GM19324 (cell line): ENCODE measurements around the gene ARHGEF4.

Experiments used
- ATAC-seq: cut with Tn5 transposase; IDR thresholded peaks from one replicate; pipeline ENCODE4 v1.9.1; 2021; ENCODE audit warnings: mild to moderate bottlenecking, moderate library complexity; ENCODE audit not compliant: unreplicated experiment, low FRiP score

Gene ARHGEF4

GRCh38 chr2:130834091-130834930 is 2.4 kb upstream of the ARHGEF4 start:
- no peak for ATAC-seq

DNA sequence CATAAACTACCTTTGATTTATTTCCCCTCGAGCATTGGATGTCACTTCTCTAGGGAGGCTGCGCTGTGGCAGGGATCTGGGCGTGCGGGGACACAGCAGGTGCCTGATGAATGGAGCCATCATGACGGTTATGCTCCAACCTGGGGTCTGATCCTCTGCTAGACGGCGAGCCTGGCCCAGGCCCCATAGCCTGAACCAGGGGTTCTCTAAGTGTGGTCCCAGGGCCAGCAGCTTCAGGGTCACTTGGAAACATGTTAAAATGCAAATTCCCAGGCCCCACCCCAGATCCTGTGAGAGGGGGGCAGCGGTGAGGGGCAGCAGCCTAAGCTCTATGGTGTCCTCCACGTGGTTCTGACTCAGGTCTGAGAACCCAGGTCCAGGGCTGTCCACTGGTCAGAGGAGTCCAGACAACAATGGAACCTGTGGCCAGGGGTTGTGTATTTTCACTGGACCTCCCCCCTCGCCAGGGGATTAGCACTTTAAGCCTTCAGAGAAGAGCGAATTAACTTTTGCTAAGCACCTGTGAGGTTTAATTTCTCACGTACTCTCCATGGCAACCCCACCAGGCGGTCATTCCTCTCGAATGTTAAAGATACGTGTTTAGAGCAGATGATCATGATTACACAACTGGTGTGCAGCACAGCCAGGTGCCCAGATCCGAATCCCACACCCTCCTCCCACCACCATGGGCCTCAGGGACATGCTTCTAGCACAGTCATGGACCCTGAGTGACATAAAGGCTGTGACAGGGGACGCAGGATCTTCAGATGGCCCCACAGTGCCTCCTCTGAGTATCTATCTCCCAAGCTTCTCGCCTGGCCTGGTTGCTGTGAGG is 1.6 kb upstream of the ARHGEF4 start:
- ATAC-seq, result no peak

GRCh38 chr2:130835766-130836015 is 1.0 kb upstream of the ARHGEF4 start:
- no peak for ATAC-seq

- no peak for ATAC-seq
Observed at GRCh38 chr2:130837175-130837810, 579 bp downstream of the ARHGEF4 start.

DNA sequence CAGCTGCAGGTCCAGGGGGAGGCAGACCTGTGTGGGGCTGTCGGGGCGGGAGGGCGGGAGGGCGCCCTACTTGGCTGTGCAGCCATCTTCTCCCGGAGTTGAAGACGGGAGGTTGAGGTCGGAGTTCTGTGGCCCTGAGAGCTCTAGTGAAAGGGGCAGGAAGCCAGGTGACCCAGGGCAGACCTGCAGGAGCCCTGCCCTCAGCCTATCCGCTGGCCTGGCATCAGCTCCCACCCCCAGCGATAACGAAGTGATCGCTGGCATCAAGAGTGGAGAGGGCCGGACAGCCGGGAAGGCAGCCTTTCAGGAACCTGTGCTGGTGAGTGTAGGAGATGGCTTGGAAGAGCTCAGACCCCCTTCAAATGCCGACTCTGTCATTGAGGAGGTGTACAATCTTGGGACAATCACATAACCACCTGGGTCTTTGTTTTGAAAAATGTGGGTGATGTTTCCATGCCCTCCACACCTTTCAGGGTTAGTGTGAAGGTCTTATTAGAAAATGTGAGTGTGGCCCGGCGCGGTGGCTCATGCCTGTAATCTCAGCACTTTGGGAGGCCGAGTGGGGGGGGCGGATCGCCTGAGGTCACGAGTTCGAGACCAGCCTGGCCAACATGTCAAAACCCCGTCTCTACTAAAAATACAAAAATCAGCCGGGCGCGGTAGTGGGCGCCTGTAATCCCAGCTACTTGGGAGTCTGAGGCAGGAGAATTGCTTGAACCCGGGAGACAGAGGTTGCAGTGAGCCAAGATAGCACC is 1.3 kb downstream of the ARHGEF4 start:
- no peak for ATAC-seq

GRCh38 chr2:130839011-130839780 is 2.5 kb downstream of the ARHGEF4 start:
- ATAC-seq, result no peak

DNA sequence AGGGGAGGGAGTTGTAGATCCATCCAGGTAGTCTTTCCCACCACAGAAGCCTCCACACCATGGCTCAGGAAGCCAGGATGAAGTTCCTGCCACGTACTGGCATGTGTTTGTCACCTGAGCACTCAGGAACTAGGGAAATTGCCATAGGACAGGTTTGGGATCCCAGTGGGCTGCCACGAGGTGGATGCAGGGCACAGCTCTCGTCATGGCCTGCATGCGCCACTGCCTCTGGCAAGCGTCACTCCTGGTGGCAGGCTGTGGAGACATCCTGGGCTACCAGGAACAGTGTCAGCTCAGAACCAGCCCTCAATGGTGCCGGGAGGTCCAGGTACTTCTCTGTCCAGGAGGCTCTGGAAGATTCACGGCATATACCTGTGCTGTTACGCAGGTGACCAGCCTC is 3.8 kb downstream of the ARHGEF4 start:
- no peak for ATAC-seq

DNA sequence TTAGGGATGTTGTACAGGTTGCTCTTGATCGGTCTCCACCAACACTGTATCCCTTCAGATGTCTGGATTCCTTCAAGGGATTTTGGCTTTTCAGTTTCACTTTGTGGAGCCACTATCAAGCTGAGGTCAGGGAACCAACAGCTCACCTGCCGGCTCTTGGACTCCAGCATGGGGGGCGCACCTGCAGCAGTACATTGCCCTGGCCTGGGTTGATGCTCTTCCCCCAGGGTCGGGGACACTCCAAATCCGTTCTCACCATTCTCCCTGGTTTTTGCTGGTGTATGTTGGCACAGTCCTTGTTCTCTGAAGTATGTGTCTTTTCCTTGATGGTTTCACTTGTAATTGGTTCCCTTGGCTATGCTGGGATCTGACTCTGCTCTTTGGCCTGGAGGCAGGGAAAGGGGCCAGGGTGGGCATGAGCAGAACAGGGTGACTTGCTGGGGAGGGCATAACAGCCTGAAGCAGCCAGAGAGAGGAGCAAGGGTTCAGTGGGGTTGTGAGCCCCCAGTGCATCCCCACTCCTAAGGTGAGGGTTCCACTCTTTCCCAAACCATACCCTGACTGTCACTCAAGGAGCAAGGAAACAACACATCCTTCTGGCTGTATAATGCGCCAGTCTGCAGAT is 5.1 kb downstream of the ARHGEF4 start:
- no peak for ATAC-seq

DNA sequence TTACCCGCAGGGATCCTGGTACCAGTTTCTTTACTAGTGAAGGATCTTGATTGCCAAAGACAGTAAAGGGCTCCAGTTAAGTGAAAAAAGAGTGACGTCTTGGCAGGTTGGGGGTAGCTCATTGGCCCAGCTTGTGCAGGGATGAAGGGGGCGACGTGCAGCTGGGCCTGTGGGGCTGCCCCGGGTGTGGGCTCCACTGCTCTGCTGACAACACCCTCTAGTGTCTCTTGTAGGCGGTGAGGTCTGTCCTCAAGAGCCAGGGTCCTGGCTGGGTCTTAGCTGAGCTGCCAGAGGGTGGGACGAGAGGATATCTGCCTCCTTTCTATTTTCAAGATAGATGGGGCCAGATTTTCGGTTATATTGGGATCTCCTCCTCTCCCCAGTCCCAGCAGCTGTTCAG is 6.1 kb downstream of the ARHGEF4 start:
- no peak for ATAC-seq

- ATAC-seq, result no peak
Observed at GRCh38 chr2:130843321-130843985, 6.7 kb downstream of the ARHGEF4 start.

GRCh38 chr2:130844161-130844560 is 7.4 kb downstream of the ARHGEF4 start:
- ATAC-seq, result no peak

DNA sequence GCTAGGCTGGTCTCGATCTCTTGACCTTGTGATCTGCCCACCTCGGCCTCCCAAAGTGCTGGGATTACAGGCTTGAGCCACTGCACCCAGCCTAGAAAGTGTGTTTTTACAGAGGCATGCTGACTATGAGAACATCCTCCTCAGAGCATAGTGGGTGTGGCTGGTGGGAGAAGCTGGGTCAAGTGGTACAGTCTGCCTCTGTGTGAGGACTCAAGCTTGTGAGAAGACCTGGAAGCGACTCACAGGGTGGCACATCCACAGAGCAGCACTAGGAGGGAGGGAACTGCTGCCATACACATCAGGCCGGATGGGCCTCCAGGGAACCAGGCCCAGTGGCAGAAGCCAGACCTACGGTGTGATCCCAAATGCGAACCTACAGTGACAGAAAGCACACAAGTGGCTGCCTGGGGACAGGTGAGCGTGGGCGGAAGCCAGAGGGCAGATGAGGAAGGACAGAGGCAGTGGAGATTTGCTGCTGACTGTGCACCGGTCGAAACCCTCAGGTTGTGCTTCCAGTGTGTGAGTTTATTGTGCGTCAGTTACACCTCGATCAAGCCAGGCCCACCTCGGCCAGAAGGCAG is 8.9 kb downstream of the ARHGEF4 start:
- no peak for ATAC-seq

DNA sequence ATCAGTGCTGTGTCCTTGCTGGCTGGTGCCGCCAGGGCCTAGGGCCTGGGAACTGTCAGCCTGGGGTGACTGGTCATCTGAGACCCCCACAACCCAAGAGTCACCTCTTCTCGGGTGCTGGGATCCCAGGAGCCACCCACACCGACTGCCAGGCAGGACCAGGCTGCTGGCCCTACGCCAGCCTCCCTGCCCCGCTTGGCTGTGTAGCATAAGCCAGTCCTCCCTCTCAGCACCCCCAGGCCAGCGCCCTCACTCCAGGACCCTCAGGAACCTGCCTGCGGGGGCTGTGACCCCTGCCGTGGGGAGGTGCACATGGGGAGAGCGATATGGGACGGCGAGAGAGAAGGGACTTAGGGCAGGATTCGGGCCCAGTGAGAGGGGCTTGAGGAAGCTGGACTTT is 9.5 kb downstream of the ARHGEF4 start:
- no peak for ATAC-seq

DNA sequence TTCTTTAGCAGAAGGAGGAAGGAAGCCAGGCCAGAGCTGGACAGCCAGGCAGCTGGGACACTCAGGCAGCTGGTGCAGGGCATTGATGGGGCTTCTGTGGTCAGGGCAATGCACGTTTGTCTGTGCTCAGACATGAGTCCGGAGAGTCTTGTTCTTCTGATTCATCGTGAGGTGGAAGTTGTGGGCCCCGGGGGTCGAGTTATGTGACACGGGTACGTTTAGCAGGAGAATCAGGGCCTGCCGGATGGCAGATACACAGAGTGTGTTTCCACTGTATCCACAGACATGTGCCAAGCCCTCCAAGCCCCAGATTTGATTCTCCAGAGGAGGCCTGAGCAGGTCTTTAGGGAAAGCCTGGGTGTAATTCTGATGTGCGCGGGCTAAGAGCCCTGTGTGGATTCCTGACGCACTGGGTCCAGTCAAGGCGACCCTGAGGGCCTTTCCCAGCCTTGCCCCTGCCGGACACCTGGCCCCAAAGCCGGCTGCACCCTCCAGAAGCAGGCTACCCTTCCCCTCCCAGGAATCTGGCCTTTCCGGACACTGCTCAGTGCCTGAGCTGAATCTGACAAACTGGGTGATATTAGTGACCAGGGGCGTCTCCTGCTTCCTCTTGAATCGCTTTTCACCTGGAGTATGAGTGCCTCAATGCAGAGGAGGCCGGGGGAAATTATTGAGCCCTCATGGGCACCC is 10.1 kb downstream of the ARHGEF4 start:
- ATAC-seq, result no peak

DNA sequence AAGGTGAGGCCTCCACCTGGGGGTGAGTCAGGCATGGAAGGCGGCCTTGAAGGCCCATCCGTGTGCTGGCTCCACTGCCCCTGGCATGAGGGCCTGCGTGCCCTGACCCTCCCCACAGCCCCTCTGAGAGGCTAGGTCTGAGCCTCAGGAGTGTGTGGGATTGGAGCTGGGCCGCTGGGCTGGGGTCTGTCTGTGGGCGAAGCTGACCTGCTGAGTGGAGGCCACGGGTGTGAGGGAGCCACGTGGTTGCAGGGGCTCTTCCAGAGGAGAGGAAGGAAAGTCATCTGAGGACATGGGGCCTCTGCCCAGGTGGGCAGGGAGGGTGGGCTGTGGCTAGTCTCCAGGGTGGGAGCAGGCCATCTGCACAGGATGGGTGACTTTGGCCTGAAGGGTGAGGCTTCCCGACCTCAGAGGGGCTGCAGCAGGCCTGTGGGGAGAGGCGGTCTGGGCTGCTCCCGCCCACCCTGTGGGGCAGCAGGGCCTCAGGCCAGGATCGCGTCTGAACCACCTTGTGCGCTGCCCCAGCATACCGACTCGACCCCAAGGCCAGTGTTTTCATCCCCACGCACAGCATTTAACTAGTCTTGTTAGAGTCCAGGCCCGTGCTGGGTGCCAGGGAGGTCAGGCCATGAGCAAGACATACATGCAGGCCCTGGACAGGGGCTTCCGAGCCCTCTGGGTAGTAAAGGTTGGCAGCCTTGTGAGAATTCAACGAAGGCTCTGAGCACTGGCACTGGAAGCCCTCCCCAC is 11.2 kb downstream of the ARHGEF4 start:
- ATAC-seq, result no peak

GRCh38 chr2:130848526-130849210 is 12.0 kb downstream of the ARHGEF4 start:
- ATAC-seq, result no peak
